Occipital lobe (tissue), 2 donors: ENCODE results near the gene AKAP13. TPM values are rescaled to one million over a fixed set of nuclear protein-coding genes. Genes with fewer than 3 reads are reported as not detected.
A peak's percentile ranks its signal among the peaks of the same experiment; 100 is the strongest.

Experiments
- DNase-seq: peaks from one replicate; lab custom pipeline; 2025; lab: John Stamatoyannopoulos, UW
- total RNA-seq: library from RNA; depleted of rRNA; stranded (reverse); fragments of >200 nt; gene quantifications from one replicate; pipeline ENCODE4 v1.2.3, GENCODE V29; 2014

AKAP13 gene
- total RNA-seq, 1 donor from 2014 or later = 142 TPM

DNA sequence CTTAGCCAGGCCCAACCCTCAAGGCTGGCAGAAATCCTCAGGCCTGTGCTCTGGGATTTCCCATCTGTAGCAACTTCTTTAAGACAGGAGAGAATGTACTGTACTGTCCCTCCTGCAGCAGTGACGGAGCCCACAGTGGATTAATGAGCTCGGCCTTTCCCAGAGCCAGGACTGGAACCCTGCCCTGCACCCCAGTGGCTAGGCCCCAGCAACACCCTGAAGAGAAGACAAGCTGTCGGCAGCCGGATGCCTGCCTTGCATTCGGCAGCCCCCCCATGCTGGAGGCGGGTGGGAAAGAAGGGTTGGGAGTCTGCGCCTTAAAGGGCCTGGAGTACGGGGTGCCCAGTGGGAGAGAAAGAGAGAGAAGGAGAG lies 382.3 kb downstream of the AKAP13 start:
- DNase-seq = no peak

DNA sequence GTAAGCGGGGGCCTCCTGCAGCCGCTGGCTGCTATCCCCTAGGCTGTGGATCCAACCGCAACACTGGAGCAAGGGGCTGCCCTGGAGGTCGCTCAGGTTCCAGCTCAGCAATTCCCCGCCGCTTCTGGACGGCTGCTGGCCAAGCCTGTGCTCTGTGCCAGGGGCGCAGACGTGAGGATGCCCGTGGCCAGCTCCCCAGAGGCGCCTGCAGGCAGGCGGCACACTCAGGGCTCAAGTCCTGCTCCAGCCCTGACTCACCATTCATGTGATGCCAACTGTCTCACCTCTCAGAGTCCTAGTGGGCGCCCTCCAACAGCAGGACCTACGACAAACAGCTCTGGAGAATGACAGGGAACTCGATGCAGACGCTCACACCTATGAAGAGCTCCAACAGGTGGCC lies 382.8 kb downstream of the AKAP13 start:
- DNase-seq = peak; percentile 50

DNA sequence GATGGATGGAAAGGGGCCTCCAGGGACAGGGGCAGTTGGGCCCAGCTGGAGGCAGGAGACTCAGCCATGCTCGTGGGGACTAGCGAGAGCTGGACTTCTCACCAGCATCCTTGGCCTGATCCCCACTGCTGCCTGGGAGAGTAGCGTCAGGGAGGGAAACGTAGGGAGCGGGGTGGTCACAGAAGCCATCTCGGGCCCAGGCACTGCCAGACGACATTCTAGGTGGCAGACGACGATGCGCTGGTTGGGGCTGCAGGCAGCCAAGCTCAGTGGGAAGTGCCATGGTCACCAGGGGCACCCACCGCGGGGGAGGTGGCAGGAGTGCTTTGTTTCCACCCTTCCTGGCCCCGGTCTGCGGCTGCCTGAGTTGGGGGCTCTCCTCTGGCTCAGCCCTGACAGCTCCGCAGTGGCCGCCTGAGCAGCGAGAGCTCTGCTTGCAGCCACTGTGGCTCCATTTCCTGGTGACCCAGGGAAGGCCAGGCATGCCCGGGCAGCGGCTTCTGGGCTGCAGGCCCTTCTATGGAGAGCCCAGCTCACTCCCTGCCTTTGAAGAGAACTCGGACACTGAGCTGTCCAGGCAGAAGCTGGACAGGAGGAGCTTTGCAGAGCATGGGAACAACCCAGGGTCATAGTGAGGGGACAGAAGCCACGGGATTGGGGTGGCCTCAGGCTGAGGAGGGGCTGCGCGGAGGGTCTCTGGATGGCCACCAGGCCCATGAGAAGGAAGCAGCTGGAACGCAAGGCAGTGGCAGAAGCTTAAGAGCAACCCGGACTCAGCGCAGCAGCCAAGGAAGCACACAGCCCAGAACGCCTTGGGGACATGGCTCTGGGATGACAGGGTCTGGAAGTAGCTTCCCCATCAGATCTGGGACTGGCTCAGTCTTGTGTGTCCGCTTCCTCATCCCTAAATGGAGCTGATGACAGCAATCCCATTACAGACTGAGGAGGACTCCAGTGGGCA lies 383.6 kb downstream of the AKAP13 start:
- no peak for DNase-seq

DNA sequence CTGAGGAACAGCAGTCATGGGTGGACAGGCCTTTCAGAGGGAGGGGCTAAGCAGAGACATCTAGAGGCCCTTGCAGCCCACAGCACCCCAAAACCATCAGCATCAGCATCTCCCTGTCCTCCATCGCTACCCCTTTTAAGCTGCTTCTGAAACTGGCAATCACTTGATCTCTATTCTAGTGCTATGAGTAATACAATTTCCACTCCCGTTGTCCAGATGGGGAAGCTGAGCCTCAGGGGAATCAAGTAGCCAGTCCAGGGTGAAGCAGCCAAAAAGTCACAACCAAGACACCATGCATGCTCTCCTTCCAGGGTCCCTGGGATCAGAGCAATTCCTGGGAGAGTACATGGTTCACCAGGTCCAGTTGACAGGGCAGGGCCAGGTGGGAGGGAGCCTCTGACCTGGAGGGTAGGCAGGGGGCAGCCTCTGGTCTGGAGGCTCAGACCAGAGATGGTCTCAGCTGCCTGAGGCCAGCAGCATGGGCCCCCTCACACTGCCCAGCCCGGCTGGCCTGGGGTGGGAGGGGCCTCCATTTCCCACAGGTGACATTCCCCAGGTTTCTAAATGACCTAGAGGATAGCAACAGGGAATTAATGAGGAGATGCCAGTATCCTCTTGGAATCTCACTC lies 384.4 kb downstream of the AKAP13 start:
- DNase-seq = no peak

DNA sequence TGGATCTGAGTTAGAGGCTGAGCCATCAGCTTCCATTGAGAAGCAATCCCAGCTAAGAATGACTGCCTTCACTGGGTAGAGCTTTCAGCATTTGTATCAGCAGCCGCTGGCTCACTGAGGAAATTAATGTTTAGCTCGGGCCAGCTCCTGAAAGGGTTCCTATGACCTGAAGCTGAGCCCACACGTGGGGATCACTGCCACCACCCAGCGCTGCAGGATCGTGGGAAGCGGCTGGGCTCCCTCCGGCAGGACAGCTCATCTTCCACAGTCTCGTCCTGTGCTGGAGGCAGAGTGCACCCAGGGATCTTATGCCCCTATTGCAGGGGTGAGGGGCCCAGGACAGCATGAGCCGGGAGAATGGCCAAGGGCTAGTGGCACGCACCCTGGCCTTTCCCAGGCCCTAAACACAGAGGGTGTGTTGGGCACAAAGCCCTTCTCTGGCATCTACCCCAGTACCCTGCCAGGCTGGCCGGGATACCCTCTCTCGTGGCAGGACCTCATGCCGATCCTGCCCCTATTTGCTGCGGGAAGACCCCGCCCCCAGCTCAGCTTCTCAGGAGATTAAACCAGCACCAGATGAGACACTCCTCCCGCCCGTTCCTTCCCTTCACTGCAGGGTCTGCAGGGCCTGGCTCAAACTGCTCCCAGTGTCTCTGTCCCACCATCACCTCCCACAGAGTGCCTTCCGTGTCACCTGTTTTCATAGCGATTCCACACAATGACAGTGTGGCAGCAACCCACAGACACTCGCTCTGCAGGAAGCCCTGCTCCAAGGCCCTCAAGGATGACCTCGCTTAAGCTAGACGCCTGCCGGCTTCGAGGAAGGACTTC lies 385.8 kb downstream of the AKAP13 start:
- DNase-seq = peak; percentile 42

DNA sequence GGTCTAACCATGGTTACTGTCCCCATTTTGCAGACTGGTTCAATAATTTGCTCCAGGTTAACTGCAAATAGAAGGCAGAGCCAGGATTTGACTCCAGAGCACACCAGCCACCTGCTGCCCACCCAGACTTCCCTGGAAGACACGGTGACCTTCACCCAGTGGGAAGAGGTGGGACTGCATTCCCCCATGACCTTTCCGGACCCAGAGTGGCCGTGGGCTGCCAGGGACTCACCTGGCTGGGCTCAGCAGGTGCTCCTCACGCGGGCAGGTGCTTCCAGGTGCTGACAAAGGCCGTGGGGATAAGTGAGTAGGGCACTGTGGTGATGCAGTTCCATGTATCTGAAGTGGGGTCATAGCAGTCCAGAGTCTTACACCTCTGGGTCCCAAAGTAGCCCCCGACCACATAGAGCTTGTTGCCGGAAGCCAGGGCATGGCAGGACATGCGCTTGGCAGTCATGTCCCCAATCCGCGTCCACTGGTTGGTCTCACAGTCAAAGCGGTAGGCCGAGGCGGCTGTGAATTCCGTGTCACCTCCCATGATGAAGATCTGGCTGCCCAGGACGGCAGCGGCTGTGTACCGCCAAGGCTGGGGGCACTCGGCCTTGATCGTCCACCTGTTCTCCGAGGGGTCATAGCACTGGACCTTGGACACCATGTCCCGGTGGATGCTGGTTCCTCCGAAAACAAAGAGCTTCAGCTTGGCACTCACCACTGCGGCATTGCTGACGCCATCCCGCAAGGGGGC lies 387.6 kb downstream of the AKAP13 start:
- DNase-seq = no peak

- DNase-seq = no peak
Measured at GRCh38 chr15:85768595-85769168, 388.3 kb downstream of the AKAP13 start.

DNA sequence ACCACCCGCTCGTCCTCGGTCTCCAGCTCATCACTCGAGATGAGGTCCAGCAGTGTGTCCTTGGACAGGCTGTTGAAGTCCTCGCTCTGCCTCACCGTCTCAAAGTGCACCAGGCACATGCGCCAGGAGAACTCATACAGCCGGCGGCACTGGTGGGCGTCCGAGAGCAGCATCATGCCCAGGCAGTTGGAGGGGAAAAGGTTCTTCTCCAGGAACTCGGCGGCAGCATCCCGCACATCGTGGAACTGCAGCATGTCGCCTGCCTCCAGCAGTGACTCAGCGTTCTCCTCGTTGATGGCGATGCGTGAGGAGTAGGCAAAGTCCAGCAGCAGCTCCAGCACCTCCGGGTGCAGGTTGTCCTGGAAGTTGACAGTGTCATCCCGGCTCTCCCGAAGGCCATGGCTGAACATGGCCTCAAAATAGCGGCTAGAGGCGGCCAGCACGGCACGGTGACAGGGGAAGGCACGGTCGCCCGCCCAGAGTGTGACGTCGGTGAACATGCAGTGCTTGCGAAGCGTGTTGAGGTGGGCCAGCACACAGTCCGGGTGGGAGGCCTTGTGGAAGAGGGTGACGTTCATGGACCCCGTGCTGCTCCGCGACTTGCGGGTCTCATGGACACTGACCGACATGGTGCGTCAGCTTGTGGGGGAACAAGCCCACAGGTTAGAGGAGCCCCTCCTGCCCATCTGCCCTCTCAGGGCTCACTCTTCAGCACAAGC lies 388.9 kb downstream of the AKAP13 start:
- DNase-seq = no peak

DNA sequence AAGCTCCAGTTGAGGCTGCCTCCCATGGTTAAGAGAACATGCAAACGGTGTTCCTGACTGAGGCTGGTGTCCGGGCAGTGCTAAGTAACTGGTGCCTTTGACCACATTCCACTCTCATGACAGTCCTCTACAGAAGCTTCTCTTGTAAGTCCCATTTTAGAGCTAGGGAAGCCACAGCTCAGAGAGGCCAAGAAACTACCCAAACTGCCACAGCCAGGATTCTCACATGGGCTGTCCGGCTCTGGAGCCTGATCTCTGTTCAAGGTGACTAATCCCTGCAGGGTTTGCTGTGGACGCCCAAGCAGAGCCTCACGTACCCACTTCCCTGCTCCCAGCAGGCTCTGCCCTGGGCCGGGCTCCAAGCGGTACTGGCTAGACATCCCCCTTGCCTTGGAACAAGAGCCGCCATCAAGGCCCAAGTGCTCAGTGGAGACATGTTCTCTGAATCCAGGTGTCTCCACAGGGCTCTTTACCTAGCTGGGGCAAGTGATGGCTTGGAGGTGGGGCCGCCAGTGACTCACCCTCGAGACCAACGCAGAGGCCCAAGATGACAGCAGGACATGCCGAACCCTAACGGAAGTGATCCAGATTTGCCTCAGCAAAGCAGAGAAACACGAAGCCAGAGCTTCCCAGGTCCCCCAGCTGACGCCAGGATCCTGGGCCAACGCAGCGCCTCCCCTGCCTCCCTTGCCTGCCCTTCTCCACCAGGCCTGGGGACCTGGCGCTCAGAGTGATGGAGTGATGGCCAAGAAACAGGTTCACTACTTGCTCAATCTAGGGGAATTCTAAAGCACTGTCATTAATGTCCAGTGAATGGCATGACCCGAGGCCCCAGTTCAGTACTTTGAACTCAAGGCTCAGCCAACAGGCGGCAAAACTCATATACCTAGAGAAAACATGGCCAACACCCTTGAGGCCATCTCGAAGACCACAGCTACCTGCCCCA lies 390.0 kb downstream of the AKAP13 start:
- DNase-seq = no peak

- DNase-seq = no peak
Measured at GRCh38 chr15:85771271-85771670, 390.9 kb downstream of the AKAP13 start.

- DNase-seq = no peak
Measured at GRCh38 chr15:85771781-85772445, 391.5 kb downstream of the AKAP13 start.

DNA sequence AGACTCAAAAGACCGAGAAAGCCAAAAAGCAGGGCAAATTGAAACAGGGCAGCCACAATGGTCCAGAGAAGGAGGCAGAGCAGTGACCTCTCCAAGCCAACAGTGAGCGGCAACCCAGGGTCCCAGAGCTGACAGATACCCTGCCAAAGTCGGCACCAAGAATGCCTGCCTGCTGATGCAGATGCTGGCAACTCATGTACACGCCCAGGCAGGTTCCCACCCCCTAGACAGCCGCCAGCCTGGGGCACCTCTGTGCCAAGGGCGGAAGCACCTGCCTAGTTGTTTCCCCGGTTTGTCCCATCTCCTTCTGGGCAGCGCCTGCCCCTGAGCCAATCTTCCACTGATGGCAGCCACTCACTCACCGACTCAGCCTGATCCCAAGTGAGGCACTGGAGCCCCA lies 392.3 kb downstream of the AKAP13 start:
- no peak for DNase-seq

DNA sequence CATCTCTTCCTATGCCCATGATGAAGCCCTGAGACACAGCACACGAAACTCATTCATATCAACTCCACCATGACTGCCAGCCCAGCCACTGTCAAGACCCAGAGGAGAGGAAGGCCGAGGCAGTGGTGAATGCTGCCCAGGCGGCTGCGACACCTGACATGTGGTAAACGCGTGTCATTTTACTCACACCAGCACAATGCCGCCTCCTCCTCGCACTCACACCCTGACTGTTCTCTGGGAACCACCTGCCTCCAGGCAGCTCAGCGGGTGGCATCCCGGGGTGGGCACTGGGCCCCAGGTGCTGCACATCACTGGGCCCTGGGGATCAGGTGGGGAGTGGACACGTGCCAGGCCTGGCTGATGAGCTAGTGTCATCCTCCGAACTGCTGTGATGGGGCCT lies 392.8 kb downstream of the AKAP13 start:
- no peak for DNase-seq

DNA sequence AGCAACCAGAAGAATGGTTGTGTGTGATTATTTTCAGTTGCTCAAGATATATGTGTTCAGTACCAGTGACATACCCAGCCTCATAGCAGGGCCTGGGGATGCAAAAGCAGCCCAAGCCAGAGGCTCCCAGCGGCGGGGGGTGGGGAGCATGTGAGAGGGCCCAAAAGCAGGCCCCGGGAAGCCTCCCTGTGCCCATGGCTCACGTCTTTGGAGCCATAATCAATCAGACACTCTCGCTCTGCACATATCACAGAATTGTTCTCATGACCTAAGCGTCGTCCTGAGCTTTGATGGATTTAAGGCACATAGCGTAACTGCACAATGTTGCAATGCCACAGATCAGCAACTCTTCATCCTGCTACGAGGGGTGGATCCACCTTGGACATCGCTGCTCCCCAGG lies 393.6 kb downstream of the AKAP13 start:
- DNase-seq = no peak

DNA sequence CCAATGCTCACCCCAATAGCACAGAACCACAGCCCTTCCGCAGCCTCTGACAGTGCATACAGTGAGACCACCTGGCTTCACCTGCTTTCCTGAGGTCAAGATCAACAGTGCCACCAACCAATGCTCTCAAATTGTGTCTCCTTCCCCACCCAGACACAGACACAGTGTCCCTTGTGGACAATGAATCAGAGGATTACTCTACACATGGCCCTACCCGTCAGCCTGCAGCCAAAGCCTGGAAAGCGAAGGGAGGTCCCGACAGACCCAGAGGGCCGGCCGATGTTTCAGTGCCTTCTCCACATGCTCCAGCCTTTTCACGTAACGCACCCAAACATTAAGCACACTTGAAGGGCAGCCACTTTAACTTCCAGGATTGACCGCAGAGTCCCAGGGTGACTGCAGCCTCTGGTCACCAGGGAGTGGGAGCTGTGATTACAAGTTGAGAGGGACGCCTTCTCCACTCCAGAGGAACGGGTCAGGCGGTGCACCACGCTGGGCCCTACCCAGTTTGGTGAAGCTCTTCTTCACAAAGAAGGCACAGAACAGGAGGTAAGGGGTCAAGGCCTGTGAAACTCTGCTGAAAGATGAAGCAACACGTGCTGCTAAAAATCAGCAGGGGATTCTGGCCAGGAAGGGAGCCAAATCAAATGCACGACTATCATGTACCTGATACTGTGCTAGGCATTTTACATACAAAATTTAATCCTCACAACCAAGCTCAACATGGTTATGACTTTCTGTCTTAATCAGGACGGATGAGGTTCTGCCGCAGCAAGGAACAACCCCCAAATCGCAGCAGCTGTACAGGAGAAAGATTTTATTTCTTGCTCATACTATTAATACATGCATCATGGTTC lies 397.1 kb downstream of the AKAP13 start:
- no peak for DNase-seq

GRCh38 chr15:85778107-85778776 lies 397.8 kb downstream of the AKAP13 start:
- DNase-seq = no peak

- DNase-seq = no peak
Measured at GRCh38 chr15:85779249-85779648, 398.8 kb downstream of the AKAP13 start.
